HG03064 (cell line): ENCODE data around the gene RPL36A.

Experiments used
- ATAC-seq: cut with Tn5 transposase; IDR thresholded peaks from one replicate; pipeline ENCODE4 v1.9.1; 2021; ENCODE audit warnings: low read depth; ENCODE audit not compliant: unreplicated experiment

Gene RPL36A

DNA sequence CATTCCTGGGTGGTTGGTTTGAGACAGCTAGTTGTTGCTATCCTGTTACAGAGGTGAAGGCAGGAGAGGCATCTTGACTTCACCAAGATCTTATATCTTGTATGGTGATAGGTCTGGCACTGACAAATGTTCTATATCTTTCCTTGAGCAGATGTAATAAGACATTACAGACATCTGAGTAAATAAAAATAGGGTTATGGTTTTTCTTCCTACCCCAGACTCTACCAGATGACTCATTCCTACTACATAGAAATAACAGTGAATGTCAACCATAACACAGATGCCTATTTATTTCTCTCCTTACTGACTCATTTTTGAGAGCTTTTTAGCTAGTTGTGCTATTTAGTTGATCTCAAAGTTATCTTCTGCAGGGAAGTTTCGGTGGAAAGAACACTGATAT is 39.1 kb downstream of the RPL36A start:
- ATAC-seq: no peak

GRCh38 chrX:101430457-101431078 is 39.8 kb downstream of the RPL36A start:
- peak; percentile 74 for ATAC-seq

GRCh38 chrX:101442085-101442484 is 51.3 kb downstream of the RPL36A start:
- no peak for ATAC-seq
